GM18861 (cell line): Measurements from ENCODE around the gene LOXHD1.

Source experiments
- ATAC-seq: cut with Tn5 transposase; IDR thresholded peaks from one replicate; pipeline ENCODE4 v1.9.1; 2021; ENCODE audit not compliant: unreplicated experiment

The LOXHD1 gene

GRCh38 chr18:46627136-46627535, 29.9 kb downstream of the LOXHD1 start:
- ATAC-seq = no peak

- no peak for ATAC-seq
Observed at GRCh38 chr18:46625069-46625468, 32.0 kb downstream of the LOXHD1 start.

GRCh38 chr18:46624127-46624526, 32.9 kb downstream of the LOXHD1 start:
- ATAC-seq = no peak

GRCh38 chr18:46623541-46623940, 33.5 kb downstream of the LOXHD1 start:
- ATAC-seq = no peak

GRCh38 chr18:46622999-46623398, 34.0 kb downstream of the LOXHD1 start:
- no peak for ATAC-seq

- ATAC-seq = no peak
Observed at GRCh38 chr18:46622451-46622850, 34.6 kb downstream of the LOXHD1 start.

- ATAC-seq = no peak
Observed at GRCh38 chr18:46621871-46622270, 35.1 kb downstream of the LOXHD1 start.

GRCh38 chr18:46621111-46621766, 35.8 kb downstream of the LOXHD1 start:
- ATAC-seq = no peak

GRCh38 chr18:46619559-46619958, 37.5 kb downstream of the LOXHD1 start:
- ATAC-seq = no peak

GRCh38 chr18:46615720-46616119, 41.3 kb downstream of the LOXHD1 start:
- ATAC-seq = no peak

GRCh38 chr18:46609048-46609447, 48.0 kb downstream of the LOXHD1 start:
- ATAC-seq = no peak

- no peak for ATAC-seq
Observed at GRCh38 chr18:46607926-46608325, 49.1 kb downstream of the LOXHD1 start.

- no peak for ATAC-seq
Observed at GRCh38 chr18:46601141-46601805, 55.7 kb downstream of the LOXHD1 start.

- no peak for ATAC-seq
Observed at GRCh38 chr18:46596119-46596518, 60.9 kb downstream of the LOXHD1 start.

- no peak for ATAC-seq
Observed at GRCh38 chr18:46591783-46592391, 65.1 kb downstream of the LOXHD1 start.

- ATAC-seq = no peak
Observed at GRCh38 chr18:46590103-46590502, 66.9 kb downstream of the LOXHD1 start.

GRCh38 chr18:46588971-46589660, 67.9 kb downstream of the LOXHD1 start:
- ATAC-seq = no peak

GRCh38 chr18:46587600-46587999, 69.4 kb downstream of the LOXHD1 start:
- ATAC-seq = no peak

GRCh38 chr18:46583711-46584110, 73.3 kb downstream of the LOXHD1 start:
- ATAC-seq = no peak

GRCh38 chr18:46581648-46582047, 75.4 kb downstream of the LOXHD1 start:
- no peak for ATAC-seq

- no peak for ATAC-seq
Observed at GRCh38 chr18:46578987-46579386, 78.0 kb downstream of the LOXHD1 start.

- no peak for ATAC-seq
Observed at GRCh38 chr18:46577546-46577945, 79.5 kb downstream of the LOXHD1 start.
